Adrenal gland (tissue), 12 donors: ENCODE measurements around the gene OLFM1. TPM values are rescaled to one million over a fixed set of nuclear protein-coding genes. Genes with fewer than 3 reads are reported as not detected.

Experiments used
- DNase-seq, 7 donors: peaks; one replicate each; pipeline ENCODE4 v3.0.0-alpha.2; 2019 to 2020
- H3K27ac ChIP-seq, 5 donors: fragments of 200-600 bp; sonication (generic) in 4 of 5; 1 replicate in 3 of 5; 2 replicates in 2 of 5; pipeline versions ENCODE4 v1.5.1 to v1.8.0; 2016 to 2020; ENCODE audit warnings: mild to moderate bottlenecking in 1 of 5
- H3K27me3 ChIP-seq: fragments of 200-600 bp; 2 replicates; pipeline ENCODE4 v1.8.0; 2021
- H3K36me3 ChIP-seq, 2 donors: fragments of 200-600 bp; replicated peaks in 1 of 2; 1 replicate in 1 of 2; 2 replicates in 1 of 2; pipeline versions ENCODE4 v1.5.1 to v1.8.0; 2018 to 2022
- H3K4me1 ChIP-seq, 2 donors: fragments of 200-600 bp; replicated peaks in 1 of 2; 1 replicate in 1 of 2; 2 replicates in 1 of 2; pipeline versions ENCODE4 v1.5.1 to v1.8.0; 2018 to 2021
- H3K4me3 ChIP-seq, 4 donors: fragments of 200-600 bp; sonication (generic) in 3 of 4; one replicate each; pipeline ENCODE4 v1.5.1; 2016 to 2018
- H3K9me3 ChIP-seq, 3 donors: fragments of 200-600 bp; sonication (generic) in 1 of 3; replicated peaks in 1 of 3; 1 replicate in 2 of 3; 2 replicates in 1 of 3; pipeline versions ENCODE4 v1.5.1 to v1.8.0; 2016 to 2021
- CTCF ChIP-seq, 6 experiments: fragments of 450-650 bp in 4 of 6; fragments of 200-600 bp in 2 of 6; sonication (generic) in 1 of 6; IDR thresholded peaks; 1 replicate in 5 of 6; 2 replicates in 1 of 6; pipeline versions ENCODE4 v1.5.1 to v1.8.0; 2016 to 2021; ENCODE audit warnings: antibody characterized with exemption in 6 of 6, mild to moderate bottlenecking in 2 of 6, moderate library complexity in 1 of 6
- POLR2A ChIP-seq, 2 donors: fragments of 450-650 bp; IDR thresholded peaks; one replicate each; pipeline ENCODE4 v1.6.1; 2017; ENCODE audit warnings: antibody characterized with exemption in 2 of 2, mild to moderate bottlenecking in 2 of 2, moderate library complexity in 1 of 2
- WGBS, 4 donors: extraction: QIAGEN DNeasy Blood & Tissue Kit in 2 of 4; methylation state at CpG; one replicate each; pipeline versions ENCODE4 v1.1.5 to v1.1.7; 2013 to 2017; 5-methylcytosine and 5-hydroxymethylcytosine counted together
- intact Hi-C, 2 donors: fragments of 100-400 bp; cut with DNase I; formaldehyde crosslinking; loops; one replicate each; pipeline versions ENCODE4 v1.14.1 to v1.15.0; 2022 to 2023
- polyA plus RNA-seq, 3 donors: library from polyadenylated mRNA; stranded (reverse); fragments of 200-250 nt in 2 of 3; fragments of 350-450 nt in 1 of 3; fragmentation: Illumina TruSeq in 1 of 3; extraction: RNeasy Lipid Tissue Mini Kit (QIAGEN cat#74804) in 1 of 3; gene quantifications; one replicate each; pipeline ENCODE4 v1.2.3, GENCODE V29; 2013 to 2014
- total RNA-seq, 9 donors: library from RNA; depleted of rRNA in 4 of 9; stranded (reverse); fragments of >200 nt in 4 of 9; fragments of 120-200 nt in 1 of 9; fragmentation: NEBNext Ultra II Directional in 1 of 9; extraction: Animal tissue kit (Norgen Biotek cat#: 25700) in 1 of 9; gene quantifications; one replicate each; pipeline versions ENCODE4 v1.1.0 to v1.2.4, GENCODE V29; 2013 to 2023
- donor health status: healthy with polysubstance abuse.
- donor health status: Bipolar disorder and iron deficiency.
- donor health status: DM: yes; HTN: yes; CAD: no.
- donor health status: DM: no; HTN: no; CAD: no.
- donor health status: DM: no; HTN: no; CAD: no.
- donor health status: DM: yes; HTN: yes; CAD: no.

OLFM1 gene
- total and polyA plus RNA-seq, 12 donors = 2.5 to 48.0 (median 28.0) TPM

- no peaks in the 10 kb centered on the region for H3K9me3 ChIP-seq
- no peaks in the 10 kb centered on the region for H3K27me3 ChIP-seq
- no peak overlapping the region for H3K27ac ChIP-seq
- intact Hi-C loops = no loop called here
- no peaks in the 10 kb centered on the region for H3K36me3 ChIP-seq
- no peak for DNase-seq
- H3K4me3 ChIP-seq = no peak overlapping the region
- H3K4me1 ChIP-seq = peaks cover 0 to 4% of the 10 kb centered on the region in 2 donors
- TF ChIP-seq POLR2A (IDR thresholded peaks at IDR 0.05) (no peak), CTCF (IDR thresholded peaks at IDR 0.05) (no peak)
- WGBS, 4 donors = 78 to 91% (median 86%) methylated on average over 2 to 13 of the region's 13 CpGs
These were observed 47.9 kb downstream of the OLFM1 start for GRCh38 chr9:135135171-135135928.

- WGBS, 4 donors = 36 to 59% (median 53%) methylated on average over 3 to 6 of the region's 6 CpGs
- Histone ChIP-seq H3K27ac (peak overlapping the region in 1 of 5 donors; percentile 68), H3K36me3 (no peaks in the 10 kb centered on the region), H3K4me3 (no peak overlapping the region), H3K27me3 (no peaks in the 10 kb centered on the region), H3K9me3 (no peaks in the 10 kb centered on the region), H3K4me1 (peaks cover 0 to 4% of the 10 kb centered on the region in 2 donors)
- intact Hi-C loops = no loop called here
- TF ChIP-seq CTCF (IDR thresholded peaks at IDR 0.05) (no peak), POLR2A (IDR thresholded peaks at IDR 0.05) (no peak)
- peak in 1 of 7 donors; percentile 72 for DNase-seq
These were observed 48.5 kb downstream of the OLFM1 start for GRCh38 chr9:135135929-135136315.

GRCh38 chr9:135136481-135136880 is 49.0 kb downstream of the OLFM1 start:
- DNase-seq = no peak
- H3K27ac ChIP-seq = peak overlapping the region in 1 of 5 donors; percentile 68
- H3K9me3 ChIP-seq = no peaks in the 10 kb centered on the region
- intact Hi-C loops = no loop called here
- H3K4me1 ChIP-seq = peaks cover 0 to 4% of the 10 kb centered on the region in 2 donors
- no peak overlapping the region for H3K4me3 ChIP-seq
- WGBS, 4 donors = 39 to 61% (median 53%) methylated on average over 5 to 9 of the region's 9 CpGs
- TF ChIP-seq CTCF (IDR thresholded peaks at IDR 0.05) (no peak), POLR2A (IDR thresholded peaks at IDR 0.05) (no peak)
- no peaks in the 10 kb centered on the region for H3K36me3 ChIP-seq
- H3K27me3 ChIP-seq = no peaks in the 10 kb centered on the region

- no peak for TF ChIP-seq POLR2A (IDR thresholded peaks at IDR 0.05)
- peak overlapping the region in 2 of 5 donors; percentile 8 to 68 for H3K27ac ChIP-seq
- H3K36me3 ChIP-seq = no peaks in the 10 kb centered on the region
- H3K9me3 ChIP-seq = no peaks in the 10 kb centered on the region
- no peaks in the 10 kb centered on the region for H3K27me3 ChIP-seq
- peaks cover 0 to 4% of the 10 kb centered on the region in 2 donors for H3K4me1 ChIP-seq
- no peak overlapping the region for H3K4me3 ChIP-seq
- WGBS, 4 donors = 35 to 46% (median 42%) methylated on average over 14 to 18 of the region's 18 CpGs
- intact Hi-C loops = no loop called here
- DNase-seq = peak in 5 of 7 donors; percentile 4 to 89 (median 30)
These were observed 49.7 kb downstream of the OLFM1 start for GRCh38 chr9:135136991-135137832.
